GM12865 (cell line): ENCODE measurements around the gene LTBP1.

ENCODE experiments used
- DNase-seq: peaks from one replicate; pipeline ENCODE4 v3.0.0; 2010; ENCODE audit warnings: low read depth
- H3K4me3 ChIP-seq: 2 replicates; pipeline ENCODE4 v1.5.1; 2011; ENCODE audit warnings: mild to moderate bottlenecking, low read depth, low read length, control low read depth
- TF ChIP-seq, protein P1 (sequence below): IDR thresholded peaks from 2 replicates; pipeline ENCODE4 v1.5.1; 2011; ENCODE audit warnings: low read length, control low read depth, low read depth, inconsistent platforms; ENCODE audit not compliant: insufficient read depth; ENCODE audit errors: missing control alignments

LTBP1 gene

DNA sequence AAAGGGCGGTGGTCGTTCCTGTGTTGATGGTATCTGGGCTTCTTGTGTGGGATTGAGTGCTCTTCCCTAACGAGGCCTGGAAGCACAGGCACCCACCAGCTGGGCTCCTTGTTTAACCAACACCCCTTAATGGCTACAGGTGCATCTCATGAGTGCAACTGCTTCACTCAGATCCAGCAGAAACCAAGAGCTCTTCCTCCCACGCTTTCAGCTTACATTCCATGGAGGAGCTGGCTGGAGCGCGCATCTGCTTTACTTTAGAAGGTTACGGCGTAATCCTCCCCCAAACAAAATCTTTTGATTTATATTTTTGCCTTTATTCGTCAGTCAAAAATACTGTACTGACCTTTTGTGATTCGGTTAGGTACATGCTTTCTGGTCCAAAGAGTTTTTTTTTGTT lies 174.7 kb downstream of the LTBP1 start:
- no peak for DNase-seq
- TF ChIP-seq, protein P1, sequence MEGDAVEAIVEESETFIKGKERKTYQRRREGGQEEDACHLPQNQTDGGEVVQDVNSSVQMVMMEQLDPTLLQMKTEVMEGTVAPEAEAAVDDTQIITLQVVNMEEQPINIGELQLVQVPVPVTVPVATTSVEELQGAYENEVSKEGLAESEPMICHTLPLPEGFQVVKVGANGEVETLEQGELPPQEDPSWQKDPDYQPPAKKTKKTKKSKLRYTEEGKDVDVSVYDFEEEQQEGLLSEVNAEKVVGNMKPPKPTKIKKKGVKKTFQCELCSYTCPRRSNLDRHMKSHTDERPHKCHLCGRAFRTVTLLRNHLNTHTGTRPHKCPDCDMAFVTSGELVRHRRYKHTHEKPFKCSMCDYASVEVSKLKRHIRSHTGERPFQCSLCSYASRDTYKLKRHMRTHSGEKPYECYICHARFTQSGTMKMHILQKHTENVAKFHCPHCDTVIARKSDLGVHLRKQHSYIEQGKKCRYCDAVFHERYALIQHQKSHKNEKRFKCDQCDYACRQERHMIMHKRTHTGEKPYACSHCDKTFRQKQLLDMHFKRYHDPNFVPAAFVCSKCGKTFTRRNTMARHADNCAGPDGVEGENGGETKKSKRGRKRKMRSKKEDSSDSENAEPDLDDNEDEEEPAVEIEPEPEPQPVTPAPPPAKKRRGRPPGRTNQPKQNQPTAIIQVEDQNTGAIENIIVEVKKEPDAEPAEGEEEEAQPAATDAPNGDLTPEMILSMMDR, result no peak
- H3K4me3 ChIP-seq, result no peak overlapping the region

DNA sequence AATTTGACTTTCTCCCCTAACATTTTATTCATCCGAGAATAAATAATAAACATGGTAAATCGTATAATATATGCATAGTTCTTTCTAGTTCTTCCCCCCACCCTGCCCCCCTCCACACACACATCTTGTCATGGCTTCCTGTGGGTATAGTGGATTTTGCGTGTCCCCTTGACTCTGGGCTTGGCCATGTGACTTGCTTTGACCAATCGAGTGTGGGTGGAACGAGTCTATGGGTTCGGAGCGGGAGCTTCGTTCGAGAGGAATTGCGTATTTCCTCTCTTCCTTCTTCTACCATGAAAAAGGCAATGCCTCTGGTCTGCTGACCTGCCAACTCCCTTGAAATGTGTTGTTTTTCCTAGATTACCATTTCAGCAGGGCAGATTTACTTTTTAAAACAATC lies 175.2 kb downstream of the LTBP1 start:
- H3K4me3 ChIP-seq, result no peak overlapping the region
- no peak for DNase-seq
- TF ChIP-seq, protein P1, result no peak

DNA sequence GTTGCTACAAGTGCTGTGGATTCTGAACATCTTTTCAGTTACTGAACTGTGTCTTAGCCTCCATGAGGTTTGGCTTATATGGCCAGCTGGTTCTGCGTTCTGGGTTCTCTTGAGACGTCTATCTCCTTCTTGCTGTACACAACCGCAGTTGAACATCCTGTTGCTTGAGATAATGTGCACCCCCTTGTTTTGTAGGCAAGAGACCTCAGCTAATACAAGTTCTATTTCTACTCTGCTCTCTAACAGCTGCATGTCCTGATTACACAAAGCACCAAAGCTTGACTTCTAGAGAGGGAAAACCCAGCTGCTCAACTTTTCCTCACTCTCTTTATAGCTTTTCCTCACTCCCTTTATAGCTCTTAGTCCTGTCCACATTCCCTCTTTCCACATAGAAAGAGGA lies 176.0 kb downstream of the LTBP1 start:
- no peak for DNase-seq
- TF ChIP-seq, protein P1, result no peak
- H3K4me3 ChIP-seq, result no peak overlapping the region

DNA sequence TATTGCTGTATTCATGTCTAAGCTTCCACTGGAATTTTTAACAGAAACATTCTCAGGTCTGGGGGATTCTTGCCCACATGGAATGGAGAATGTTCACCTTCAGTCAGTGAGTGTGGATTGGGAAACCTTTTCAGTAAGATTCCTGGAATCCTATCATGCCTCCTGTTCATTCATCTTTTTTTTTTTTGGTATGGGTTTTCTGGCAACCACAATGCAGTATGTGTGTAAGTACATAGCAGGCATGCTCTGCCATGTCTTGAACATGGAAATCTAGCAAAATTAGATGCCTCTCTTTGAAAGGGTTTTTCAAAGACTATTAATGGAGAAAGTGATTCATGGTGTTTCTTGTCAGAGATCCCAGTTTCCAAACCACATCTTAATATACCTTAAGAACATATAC lies 176.5 kb downstream of the LTBP1 start:
- DNase-seq, result no peak
- TF ChIP-seq, protein P1, result no peak
- no peak overlapping the region for H3K4me3 ChIP-seq

DNA sequence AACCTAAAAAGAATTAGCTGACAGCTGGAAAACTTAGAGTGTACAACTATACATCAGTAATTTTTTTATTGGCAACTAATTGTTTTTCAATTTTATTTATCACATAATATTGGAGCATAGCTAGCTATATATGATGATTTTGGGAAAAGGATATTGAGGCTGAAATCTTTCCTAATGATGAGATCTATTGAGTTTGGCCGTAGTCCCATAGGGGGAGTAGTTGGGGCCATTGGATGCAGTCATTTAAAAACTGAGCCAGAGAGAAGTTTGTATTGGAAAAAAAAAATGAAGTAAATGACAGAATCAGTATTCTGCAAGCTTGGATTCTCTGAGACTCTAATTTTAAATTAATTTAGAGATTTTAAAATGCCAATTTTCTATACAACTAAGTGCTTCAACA lies 179.8 kb downstream of the LTBP1 start:
- no peak for DNase-seq
- H3K4me3 ChIP-seq, result no peak overlapping the region
- TF ChIP-seq, protein P1, result no peak

DNA sequence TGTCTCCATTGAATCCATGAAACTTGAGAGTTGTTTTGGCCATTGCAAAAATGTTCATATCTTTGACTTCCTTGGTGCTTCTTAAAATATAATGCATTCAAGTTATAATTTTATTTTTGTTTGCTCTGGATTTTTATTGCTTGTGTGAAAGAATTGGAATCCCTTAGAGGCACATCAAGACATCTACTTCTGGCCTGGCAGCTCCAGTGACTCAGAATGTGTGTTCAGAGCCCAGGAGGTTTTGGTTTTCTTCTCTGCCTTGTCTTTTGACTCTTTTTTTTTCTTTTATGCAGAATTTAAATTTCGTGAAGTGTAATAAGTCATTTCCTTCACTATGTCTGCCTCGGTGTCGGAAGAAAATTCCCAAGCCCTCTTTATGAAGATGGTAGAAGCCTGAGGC lies 180.2 kb downstream of the LTBP1 start:
- no peak for DNase-seq
- no peak overlapping the region for H3K4me3 ChIP-seq
- TF ChIP-seq, protein P1, result no peak

DNA sequence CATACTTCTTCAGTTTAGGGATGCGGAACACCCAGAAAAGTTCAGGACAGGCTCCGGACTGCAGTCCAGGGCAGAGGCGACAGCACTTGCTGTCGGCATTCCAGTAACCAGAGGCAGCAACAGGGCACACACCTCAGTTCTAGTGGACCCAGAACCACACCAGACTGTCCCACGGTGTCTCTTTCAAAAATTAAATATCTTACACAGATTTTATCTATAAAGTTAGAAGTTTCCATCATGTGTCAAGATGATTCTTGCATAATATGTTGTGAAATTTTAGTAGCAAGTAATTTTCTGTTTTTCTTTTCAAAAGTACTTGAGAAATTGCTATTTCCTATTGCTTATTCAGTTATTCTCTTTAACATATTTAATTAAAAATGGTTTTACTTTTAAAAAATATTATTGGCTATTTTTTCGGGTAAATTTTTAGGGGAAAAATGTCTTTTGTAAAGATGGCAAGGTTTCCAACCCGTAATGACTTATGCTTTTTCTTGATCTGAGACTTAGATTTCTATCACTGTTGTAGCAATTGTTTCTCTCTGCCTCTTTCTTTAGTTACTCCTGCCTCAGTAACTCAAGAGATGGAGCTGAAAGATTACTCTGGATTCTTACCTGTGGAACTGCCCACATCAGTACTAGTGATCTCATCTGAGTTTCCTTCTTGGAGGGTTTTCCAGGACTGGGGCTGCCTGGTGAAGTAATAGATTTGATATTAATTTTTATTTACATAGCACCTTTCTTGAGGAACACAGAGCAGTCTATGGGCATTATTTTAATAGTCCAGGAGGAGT lies 182.7 kb downstream of the LTBP1 start:
- no peak for DNase-seq
- TF ChIP-seq, protein P1, result no peak
- H3K4me3 ChIP-seq, result no peak overlapping the region
